Esophagus squamous epithelium (tissue), 5 donors: ENCODE measurements around the gene HECTD1. TPM values are rescaled to one million over a fixed set of nuclear protein-coding genes. Genes with fewer than 3 reads are reported as not detected.
"Not testable (repeated sequence)": the region's sequence is repeated elsewhere in the genome, so short reads cannot be mapped to it uniquely, and the experiment has no call there.

ENCODE experiments used
- DNase-seq: peaks from one replicate; lab custom pipeline; 2025; lab: John Stamatoyannopoulos, UW
- H3K27ac ChIP-seq, 4 donors: fragments of 200-600 bp; sonication (generic); one replicate each; pipeline ENCODE4 v1.5.1; 2016 to 2019; ENCODE audit warnings: mild to moderate bottlenecking in 1 of 4
- H3K27me3 ChIP-seq, 4 donors: fragments of 200-600 bp; sonication (generic); 1 replicate in 3 of 4; 2 replicates in 1 of 4; pipeline versions ENCODE4 v1.5.1 to v1.6.0; 2017 to 2021; ENCODE audit warnings: antibody characterized with exemption in 1 of 4
- H3K36me3 ChIP-seq, 3 donors: fragments of 200-600 bp; sonication (generic); one replicate each; pipeline ENCODE4 v1.5.1; 2016 to 2019
- H3K4me1 ChIP-seq, 3 donors: fragments of 200-600 bp; sonication (generic); one replicate each; pipeline ENCODE4 v1.5.1; 2017 to 2019
- H3K4me3 ChIP-seq, 4 donors: fragments of 200-600 bp; sonication (generic); 1 replicate in 3 of 4; 2 replicates in 1 of 4; pipeline ENCODE4 v1.5.1; 2016 to 2019; ENCODE audit warnings: mild to moderate bottlenecking in 2 of 4, moderate library complexity in 1 of 4
- H3K9me3 ChIP-seq, 3 donors: fragments of 200-600 bp; sonication (generic); one replicate each; pipeline ENCODE4 v1.5.1; 2016 to 2019
- CTCF ChIP-seq, 6 experiments: fragments of 450-650 bp in 4 of 6; fragments of 200-600 bp in 2 of 6; sonication (generic) in 2 of 6; IDR thresholded peaks; one replicate each; pipeline ENCODE4 v1.5.1; 2016 to 2019; ENCODE audit warnings: antibody characterized with exemption in 6 of 6, mild to moderate bottlenecking in 4 of 6, moderate library complexity in 4 of 6
- POLR2A ChIP-seq, 4 donors: fragments of 450-650 bp; IDR thresholded peaks; one replicate each; pipeline ENCODE4 v1.6.1; 2017; ENCODE audit warnings: antibody characterized with exemption in 4 of 4, mild to moderate bottlenecking in 4 of 4, moderate library complexity in 3 of 4
- WGBS, 2 donors: methylation state at CpG; one replicate each; pipeline ENCODE4 v1.1.5; 2018; 5-methylcytosine and 5-hydroxymethylcytosine counted together
- intact Hi-C: fragments of 100-400 bp; cut with DNase I; formaldehyde crosslinking; loops from one replicate; pipeline ENCODE4 v1.15.0; 2022
- total RNA-seq, 4 donors: library from RNA; depleted of rRNA; stranded (reverse); fragments of >200 nt; gene quantifications; one replicate each; pipeline ENCODE4 v1.1.0, GENCODE V29; 2016
- donor health status: DM: yes; HTN: yes; CAD: no.

Gene HECTD1
- total RNA-seq, 4 donors from 2014 or later, result 175 to 250 (median 194) TPM

- Histone ChIP-seq H3K27ac (no peak overlapping the region), H3K36me3 (peaks cover 0 to 76% (median 0%) of the 10 kb centered on the region in 3 donors), H3K9me3 (no peaks in the 10 kb centered on the region), H3K4me1 (peaks cover 0 to 29% (median 0%) of the 10 kb centered on the region in 3 donors), H3K4me3 (no peak overlapping the region), H3K27me3 (no peaks in the 10 kb centered on the region)
- intact Hi-C loops, result no loop called here
- WGBS, 2 donors, result 87 to 94% methylated on average over 5 of the region's 5 CpGs
- no peak for TF ChIP-seq POLR2A (IDR thresholded peaks at IDR 0.05)
- no peak for TF ChIP-seq CTCF (IDR thresholded peaks at IDR 0.05)
- no peak for DNase-seq
Measured at GRCh38 chr14:31189346-31190218, 18.0 kb downstream of the HECTD1 start.

GRCh38 chr14:31188744-31189143, 18.8 kb downstream of the HECTD1 start:
- Histone ChIP-seq H3K4me3 (no peak overlapping the region), H3K27me3 (no peaks in the 10 kb centered on the region), H3K36me3 (peaks cover 0 to 76% (median 0%) of the 10 kb centered on the region in 3 donors), H3K9me3 (no peaks in the 10 kb centered on the region), H3K4me1 (peaks cover 0 to 23% (median 0%) of the 10 kb centered on the region in 3 donors), H3K27ac (no peak overlapping the region)
- DNase-seq, result no peak
- intact Hi-C loops, result no loop called here
- TF ChIP-seq CTCF (IDR thresholded peaks at IDR 0.05), result no peak
- no peak for TF ChIP-seq POLR2A (IDR thresholded peaks at IDR 0.05)
- WGBS, 2 donors, result 81 to 100% methylated on average over 1 of the region's 1 CpG

GRCh38 chr14:31182016-31182415, 25.6 kb downstream of the HECTD1 start:
- H3K27ac ChIP-seq, intact Hi-C loops, H3K9me3 ChIP-seq, H3K4me1 ChIP-seq, DNase-seq, H3K4me3 ChIP-seq, H3K27me3 ChIP-seq: not testable (repeated sequence)
- 93% methylated on average over 6 of the region's 6 CpGs for WGBS, 2 donors
- peaks cover 0 to 81% (median 0%) of the 10 kb centered on the region in 3 donors for H3K36me3 ChIP-seq

GRCh38 chr14:31181271-31181670, 26.3 kb downstream of the HECTD1 start:
- no peak for DNase-seq
- 89 to 90% methylated on average over 3 of the region's 3 CpGs for WGBS, 2 donors
- Histone ChIP-seq H3K27ac (no peak overlapping the region), H3K9me3 (no peaks in the 10 kb centered on the region), H3K4me3 (no peak overlapping the region), H3K4me1 (peaks cover 0 to 4% (median 0%) of the 10 kb centered on the region in 3 donors), H3K27me3 (no peaks in the 10 kb centered on the region), H3K36me3 (peaks cover 0 to 85% (median 0%) of the 10 kb centered on the region in 3 donors)
- TF ChIP-seq POLR2A (IDR thresholded peaks at IDR 0.05) (no peak), CTCF (IDR thresholded peaks at IDR 0.05) (no peak)
- intact Hi-C loops, result no loop called here

- Histone ChIP-seq H3K36me3 (peaks cover 4 to 85% (median 6%) of the 10 kb centered on the region in 3 donors), H3K27me3 (no peaks in the 10 kb centered on the region), H3K27ac (no peak overlapping the region), H3K9me3 (no peaks in the 10 kb centered on the region), H3K4me3 (no peak overlapping the region), H3K4me1 (peaks cover 0 to 4% (median 0%) of the 10 kb centered on the region in 3 donors)
- intact Hi-C loops, result no loop called here
- WGBS, 2 donors, result 85 to 88% methylated on average over 3 of the region's 3 CpGs
- DNase-seq, result no peak
- TF ChIP-seq CTCF (IDR thresholded peaks at IDR 0.05) (no peak), POLR2A (IDR thresholded peaks at IDR 0.05) (no peak)
Measured at GRCh38 chr14:31180299-31181051, 27.1 kb downstream of the HECTD1 start.
